DND-41 (cell line): ENCODE data around the gene TMEM94.

Experiments used
- ATAC-seq: fragments of 200-7000 bp; cut with Tn5 transposase; 3 replicates; pipeline ENCODE4 v1.9.1; 2021; ENCODE audit warnings: low read depth; ENCODE audit not compliant: insufficient read depth
- DNase-seq: peaks from one replicate; pipeline ENCODE4 v3.0.0-alpha.2; 2020
- H2AFZ ChIP-seq: 2 replicates; pipeline ENCODE4 v1.6.0; 2012; ENCODE audit warnings: low read depth, low read length
- H3K27ac ChIP-seq: 2 replicates; pipeline ENCODE4 v1.5.1; 2012; ENCODE audit warnings: low read length, inconsistent platforms
- H3K27me3 ChIP-seq: fragments of 200-600 bp; sonication (generic); 2 replicates; pipeline ENCODE4 v1.6.0; 2012; ENCODE audit warnings: low read length, mild to moderate bottlenecking, inconsistent platforms; ENCODE audit not compliant: insufficient read depth, poor library complexity
- H3K36me3 ChIP-seq: 2 replicates; pipeline ENCODE4 v1.5.1; 2012; ENCODE audit warnings: low read length, inconsistent platforms; ENCODE audit not compliant: insufficient read depth
- H3K4me1 ChIP-seq: 2 replicates; pipeline ENCODE4 v1.5.1; 2012; ENCODE audit warnings: mild to moderate bottlenecking, low read length; ENCODE audit not compliant: insufficient read depth
- H3K4me2 ChIP-seq: 2 replicates; pipeline ENCODE4 v1.6.0; 2012; ENCODE audit warnings: mild to moderate bottlenecking, moderate library complexity, low read length, inconsistent platforms; ENCODE audit not compliant: insufficient read depth
- H3K4me3 ChIP-seq, 2 experiments: fragments of 200-600 bp in 1 of 2; shearing (Covaris generic) in 1 of 2; 2 replicates each; pipeline ENCODE4 v1.5.1; 2012 to 2016; ENCODE audit warnings: inconsistent platforms in 2 of 2, low read length in 2 of 2, mild to moderate bottlenecking in 2 of 2, low read depth in 1 of 2, moderate library complexity in 1 of 2
- H3K79me2 ChIP-seq: 2 replicates; pipeline ENCODE4 v1.6.0; 2012; ENCODE audit warnings: low read length, inconsistent platforms; ENCODE audit not compliant: insufficient read depth
- H3K9ac ChIP-seq: 2 replicates; pipeline ENCODE4 v1.6.0; 2012; ENCODE audit warnings: low read depth, mild to moderate bottlenecking, inconsistent platforms, low read length, moderate library complexity
- H3K9me3 ChIP-seq: 2 replicates; pipeline ENCODE4 v1.5.1; 2012; ENCODE audit warnings: low read length, moderate library complexity, mild to moderate bottlenecking, inconsistent platforms; ENCODE audit not compliant: insufficient read depth, severe bottlenecking
- H4K20me1 ChIP-seq: 2 replicates; pipeline ENCODE4 v1.6.0; 2012; ENCODE audit warnings: low read length; ENCODE audit not compliant: insufficient read depth
- EZH2 ChIP-seq: IDR thresholded peaks from 3 replicates; pipeline ENCODE4 v1.6.1; 2012; ENCODE audit warnings: borderline replicate concordance, low read depth, mild to moderate bottlenecking, moderate library complexity, low read length, inconsistent platforms; ENCODE audit not compliant: severe bottlenecking
- TF ChIP-seq, protein P1 (sequence below): IDR thresholded peaks from 2 replicates; pipeline ENCODE4 v1.5.1; 2012; ENCODE audit warnings: borderline replicate concordance, low read length, moderate library complexity, mild to moderate bottlenecking; ENCODE audit not compliant: poor library complexity, severe bottlenecking; ENCODE audit errors: extremely low read depth

TMEM94 gene

DNA sequence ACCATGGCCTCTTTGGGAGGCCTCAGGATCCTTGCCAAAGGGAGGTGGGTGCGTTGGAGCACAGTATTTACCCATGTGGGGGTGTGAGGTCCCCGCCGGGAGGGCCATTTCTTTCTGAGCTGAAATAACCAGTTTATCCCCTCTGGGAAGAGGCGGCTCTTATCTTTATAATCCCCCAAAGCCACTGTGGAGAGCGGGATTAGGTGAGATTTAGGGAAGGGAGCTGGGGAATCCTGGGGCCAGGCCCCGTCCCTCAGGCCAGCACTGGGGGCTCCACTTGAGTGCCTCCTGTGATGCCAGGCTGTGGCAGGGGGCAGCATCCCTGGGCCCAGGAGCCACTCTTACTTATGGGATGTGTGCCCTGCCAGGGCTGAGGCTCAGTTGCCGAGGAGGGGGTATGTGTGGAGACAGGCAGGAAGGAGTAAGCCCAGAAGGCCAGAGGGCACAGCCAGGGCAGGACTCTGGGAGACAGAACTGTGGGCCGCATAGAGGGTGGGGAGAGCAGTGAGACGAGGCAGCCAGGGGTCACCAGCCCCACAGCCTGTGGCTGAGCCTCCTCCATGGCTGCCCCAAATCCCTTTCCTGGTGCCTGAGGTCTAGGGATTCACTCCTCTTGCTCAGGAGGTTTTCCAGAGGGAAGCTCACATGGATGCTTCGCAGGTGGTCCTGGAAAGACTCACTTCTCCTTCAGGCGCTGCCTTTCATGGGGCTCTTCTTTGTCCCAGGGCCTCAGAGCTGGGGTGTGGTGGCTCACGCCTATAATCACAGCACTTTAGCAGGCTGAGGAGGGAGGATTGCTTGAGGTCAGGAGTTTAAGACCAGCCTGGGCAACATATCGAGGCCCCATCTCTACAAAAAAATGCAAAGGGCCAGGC, 25.0 kb downstream of the TMEM94 start:
- Histone ChIP-seq H3K27me3 (no peaks in the 10 kb centered on the region), H2AFZ (no peak overlapping the region), H3K4me2 (no peak overlapping the region), H3K4me1 (peaks cover 6% of the 10 kb centered on the region), H4K20me1 (peaks cover 18% of the 10 kb centered on the region; the same call in 1 of the 2 replicates), H3K27ac (no peak overlapping the region), H3K4me3 (no peak overlapping the region), H3K9me3 (no peaks in the 10 kb centered on the region), H3K79me2 (peaks cover 53% of the 10 kb centered on the region), H3K36me3 (peaks cover 21% of the 10 kb centered on the region), H3K9ac (no peak overlapping the region)
- DNase-seq (no peak), ATAC-seq (no peak; the same call in 2 of the 3 replicates)
- TF ChIP-seq, protein P1, sequence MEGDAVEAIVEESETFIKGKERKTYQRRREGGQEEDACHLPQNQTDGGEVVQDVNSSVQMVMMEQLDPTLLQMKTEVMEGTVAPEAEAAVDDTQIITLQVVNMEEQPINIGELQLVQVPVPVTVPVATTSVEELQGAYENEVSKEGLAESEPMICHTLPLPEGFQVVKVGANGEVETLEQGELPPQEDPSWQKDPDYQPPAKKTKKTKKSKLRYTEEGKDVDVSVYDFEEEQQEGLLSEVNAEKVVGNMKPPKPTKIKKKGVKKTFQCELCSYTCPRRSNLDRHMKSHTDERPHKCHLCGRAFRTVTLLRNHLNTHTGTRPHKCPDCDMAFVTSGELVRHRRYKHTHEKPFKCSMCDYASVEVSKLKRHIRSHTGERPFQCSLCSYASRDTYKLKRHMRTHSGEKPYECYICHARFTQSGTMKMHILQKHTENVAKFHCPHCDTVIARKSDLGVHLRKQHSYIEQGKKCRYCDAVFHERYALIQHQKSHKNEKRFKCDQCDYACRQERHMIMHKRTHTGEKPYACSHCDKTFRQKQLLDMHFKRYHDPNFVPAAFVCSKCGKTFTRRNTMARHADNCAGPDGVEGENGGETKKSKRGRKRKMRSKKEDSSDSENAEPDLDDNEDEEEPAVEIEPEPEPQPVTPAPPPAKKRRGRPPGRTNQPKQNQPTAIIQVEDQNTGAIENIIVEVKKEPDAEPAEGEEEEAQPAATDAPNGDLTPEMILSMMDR = no peak
- no peak for TF ChIP-seq EZH2

DNA sequence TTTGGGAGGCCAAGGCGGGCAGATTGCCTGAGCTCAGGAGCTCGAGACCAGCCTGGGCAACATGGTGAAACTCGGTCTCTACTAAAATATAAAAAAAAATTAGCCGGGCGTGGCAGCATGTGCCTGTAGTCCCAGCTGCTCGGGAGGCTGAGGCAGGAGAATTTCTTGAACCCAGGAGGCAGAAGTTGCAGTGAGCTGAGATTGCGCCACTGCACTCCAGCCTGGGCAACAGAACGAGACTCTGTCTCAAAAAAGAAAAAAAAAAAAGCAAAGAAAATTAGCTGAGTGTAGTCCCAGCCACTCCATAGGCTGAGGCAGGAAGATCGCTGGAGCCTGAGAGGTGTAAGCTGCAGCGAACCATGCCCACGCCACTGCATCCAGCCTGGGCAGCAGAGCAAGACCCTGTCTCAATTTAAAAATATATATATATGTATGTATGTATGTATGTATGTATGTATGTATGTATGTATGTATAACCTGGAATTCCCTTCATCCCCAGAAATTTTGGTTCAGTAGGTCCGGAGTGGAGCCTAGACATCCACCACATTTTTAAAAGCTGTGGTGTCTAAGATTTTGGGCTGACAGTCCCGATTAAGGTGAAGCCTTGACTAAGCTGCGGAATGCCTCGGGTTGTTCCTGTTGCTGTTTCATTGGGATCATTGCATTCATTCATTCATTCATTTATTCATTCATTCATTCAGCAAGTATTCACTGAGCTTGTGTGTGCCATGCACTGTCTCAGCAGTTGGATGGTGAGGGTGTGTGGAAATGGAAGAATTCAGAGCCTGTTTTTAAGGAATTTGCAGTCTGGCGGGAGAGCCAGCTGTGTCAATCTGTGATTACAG, 25.9 kb downstream of the TMEM94 start:
- H3K9me3 ChIP-seq = no peaks in the 10 kb centered on the region
- H3K4me1 ChIP-seq = peaks cover 15% of the 10 kb centered on the region
- TF ChIP-seq EZH2 = no peak
- TF ChIP-seq, protein P1 = no peak
- H3K9ac ChIP-seq = no peak overlapping the region
- H4K20me1 ChIP-seq = peaks cover 18% of the 10 kb centered on the region; the same call in 1 of the 2 replicates
- peaks cover 18% of the 10 kb centered on the region for H3K36me3 ChIP-seq
- no peaks in the 10 kb centered on the region for H3K27me3 ChIP-seq
- H3K4me2 ChIP-seq = no peak overlapping the region
- H3K79me2 ChIP-seq = peaks cover 44% of the 10 kb centered on the region
- H2AFZ ChIP-seq = no peak overlapping the region
- no peak for DNase-seq
- no peak overlapping the region for H3K27ac ChIP-seq
- H3K4me3 ChIP-seq = no peak overlapping the region
- ATAC-seq = no peak

DNA sequence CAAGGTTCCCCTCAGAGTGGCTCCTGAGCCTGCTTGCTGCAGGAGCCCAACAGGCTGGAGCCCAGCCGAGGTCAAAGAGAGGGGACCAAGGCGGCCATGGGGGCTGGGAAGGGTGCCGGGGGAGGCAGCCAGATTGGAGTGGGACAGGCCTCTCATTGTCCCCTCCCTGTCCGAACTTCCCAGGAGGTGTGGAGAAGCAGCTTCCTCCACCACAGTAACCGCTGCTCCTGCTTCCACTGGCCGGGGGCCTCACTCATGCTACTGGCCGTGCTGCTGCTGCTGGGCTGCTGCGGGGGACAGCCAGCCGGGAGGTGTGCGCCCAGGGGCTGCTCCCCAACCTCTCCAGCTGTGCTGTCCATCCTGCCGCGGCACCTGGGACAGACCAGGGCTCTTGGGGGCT, 29.3 kb downstream of the TMEM94 start:
- H3K9ac ChIP-seq = no peak overlapping the region
- ATAC-seq = no peak
- H3K79me2 ChIP-seq = peaks cover 32% of the 10 kb centered on the region
- TF ChIP-seq EZH2 = no peak
- TF ChIP-seq, protein P1 = no peak
- H3K9me3 ChIP-seq = no peaks in the 10 kb centered on the region
- peaks cover 31% of the 10 kb centered on the region for H3K36me3 ChIP-seq
- H3K27me3 ChIP-seq = no peaks in the 10 kb centered on the region
- H3K4me1 ChIP-seq = peaks cover 25% of the 10 kb centered on the region
- peaks cover 17% of the 10 kb centered on the region; the same call in 1 of the 2 replicates for H4K20me1 ChIP-seq
- no peak for DNase-seq
- H2AFZ ChIP-seq = no peak overlapping the region
- no peak overlapping the region for H3K4me3 ChIP-seq
- no peak overlapping the region for H3K4me2 ChIP-seq
- no peak overlapping the region for H3K27ac ChIP-seq
